Uterus (tissue), 4 donors: ENCODE data around the gene UNC5CL. TPM values are rescaled to one million over a fixed set of nuclear protein-coding genes. Genes with fewer than 3 reads are reported as not detected.

Experiments used
- DNase-seq, 2 donors: peaks; one replicate each; pipeline ENCODE4 v3.0.0-alpha.2; 2019 to 2020
- H3K27ac ChIP-seq, 2 donors: fragments of 200-600 bp; sonication (generic); 1 replicate in 1 of 2; 2 replicates in 1 of 2; pipeline ENCODE4 v1.5.1; 2016 to 2018
- H3K27me3 ChIP-seq, 2 donors: fragments of 200-600 bp; sonication (generic); one replicate each; pipeline ENCODE4 v1.5.1; 2018 to 2019; ENCODE audit warnings: control low read depth in 1 of 2
- H3K36me3 ChIP-seq, 2 donors: fragments of 200-600 bp; sonication (generic); one replicate each; pipeline ENCODE4 v1.5.1; 2019; ENCODE audit warnings: control low read depth in 1 of 2
- H3K4me1 ChIP-seq, 2 donors: fragments of 200-600 bp; sonication (generic); one replicate each; pipeline ENCODE4 v1.5.1; 2018 to 2019; ENCODE audit warnings: control low read depth in 1 of 2
- H3K4me3 ChIP-seq, 2 donors: fragments of 200-600 bp; sonication (generic); 1 replicate in 1 of 2; 2 replicates in 1 of 2; pipeline ENCODE4 v1.5.1; 2018 to 2019; ENCODE audit warnings: mild to moderate bottlenecking in 1 of 2
- H3K9me3 ChIP-seq, 2 donors: fragments of 200-600 bp; sonication (generic); one replicate each; pipeline ENCODE4 v1.5.1; 2019; ENCODE audit warnings: control low read depth in 1 of 2
- CTCF ChIP-seq, 4 experiments: fragments of 200-600 bp in 2 of 4; fragments of 450-650 bp in 2 of 4; sonication (generic) in 2 of 4; IDR thresholded peaks; one replicate each; pipeline ENCODE4 v1.5.1; 2016 to 2019; ENCODE audit warnings: antibody characterized with exemption in 4 of 4, mild to moderate bottlenecking in 2 of 4, moderate library complexity in 1 of 4
- POLR2A ChIP-seq, 2 donors: fragments of 450-650 bp; IDR thresholded peaks; one replicate each; pipeline ENCODE4 v1.6.1; 2016; ENCODE audit warnings: antibody characterized with exemption in 2 of 2, mild to moderate bottlenecking in 1 of 2, moderate library complexity in 1 of 2
- intact Hi-C: fragments of 100-400 bp; cut with DNase I; formaldehyde crosslinking; loops from one replicate; pipeline ENCODE4 v1.15.1; 2023; ENCODE audit warnings: low total_unique reads
- total RNA-seq, 4 donors: library from RNA; depleted of rRNA in 3 of 4; stranded (reverse); fragments of >200 nt in 3 of 4; gene quantifications; one replicate each; pipeline versions ENCODE4 v1.1.0 to v1.2.4, GENCODE V29; 2014 to 2023
- donor health status: DM: yes; HTN: yes; CAD: no.

Gene UNC5CL
- total RNA-seq, 4 donors from 2014 or later: 0.26 to 1.4 (median 1.2) TPM; not detected in 1

GRCh38 chr6:40997234-40997957, 41.6 kb downstream of the UNC5CL start:
- peak overlapping the region in 1 of 2 donors; percentile 62 for H3K27ac ChIP-seq
- no peak for DNase-seq
- no peak for TF ChIP-seq POLR2A (IDR thresholded peaks at IDR 0.05)
- no peak for TF ChIP-seq CTCF (IDR thresholded peaks at IDR 0.05)
- no peaks in the 10 kb centered on the region for H3K9me3 ChIP-seq
- no peaks in the 10 kb centered on the region for H3K27me3 ChIP-seq
- H3K4me3 ChIP-seq: no peak overlapping the region
- H3K36me3 ChIP-seq: no peaks in the 10 kb centered on the region
- peaks cover 0 to 6% of the 10 kb centered on the region in 2 donors for H3K4me1 ChIP-seq
- intact Hi-C loops: no loop called here

- H3K9me3 ChIP-seq: no peaks in the 10 kb centered on the region
- peaks cover 0 to 6% of the 10 kb centered on the region in 2 donors for H3K4me1 ChIP-seq
- H3K36me3 ChIP-seq: no peaks in the 10 kb centered on the region
- no peak overlapping the region for H3K4me3 ChIP-seq
- intact Hi-C loops: no loop called here
- peak overlapping the region; percentile 34 to 62 for H3K27ac ChIP-seq
- H3K27me3 ChIP-seq: no peaks in the 10 kb centered on the region
- TF ChIP-seq POLR2A (IDR thresholded peaks at IDR 0.05): no peak
- no peak for TF ChIP-seq CTCF (IDR thresholded peaks at IDR 0.05)
- no peak for DNase-seq
These were observed 42.3 kb downstream of the UNC5CL start for GRCh38 chr6:40996591-40997233.

GRCh38 chr6:40992746-40993145, 46.3 kb downstream of the UNC5CL start:
- Histone ChIP-seq H3K27me3 (no peaks in the 10 kb centered on the region), H3K9me3 (no peaks in the 10 kb centered on the region), H3K27ac (no peak overlapping the region), H3K4me3 (no peak overlapping the region), H3K4me1 (peaks cover 0 to 6% of the 10 kb centered on the region in 2 donors), H3K36me3 (no peaks in the 10 kb centered on the region)
- DNase-seq: no peak
- intact Hi-C loops: no loop called here
- TF ChIP-seq CTCF (IDR thresholded peaks at IDR 0.05) (no peak), POLR2A (IDR thresholded peaks at IDR 0.05) (no peak)

GRCh38 chr6:40990301-40990700, 48.7 kb downstream of the UNC5CL start:
- no peaks in the 10 kb centered on the region for H3K27me3 ChIP-seq
- no peaks in the 10 kb centered on the region for H3K9me3 ChIP-seq
- intact Hi-C loops: no loop called here
- no peaks in the 10 kb centered on the region for H3K4me1 ChIP-seq
- TF ChIP-seq POLR2A (IDR thresholded peaks at IDR 0.05) (no peak), CTCF (IDR thresholded peaks at IDR 0.05) (no peak)
- no peak overlapping the region for H3K27ac ChIP-seq
- no peaks in the 10 kb centered on the region for H3K36me3 ChIP-seq
- no peak overlapping the region for H3K4me3 ChIP-seq
- DNase-seq: no peak
